Endothelial cell of hepatic sinusoid (primary cell): ENCODE data around the gene BEGAIN.

Experiments used
- in situ Hi-C: cut with HindIII; loops from 2 replicates; pipeline ENCODE4 v1.10.0; 2017; ENCODE audit warnings: low sequenced_read_pairs

Gene BEGAIN

GRCh38 chr14:100538351-100539002, 48.7 kb downstream of the BEGAIN start:
- in situ Hi-C loops: loop anchor here (5.0 kb wide), 2 partner anchors 44 to 114 kb away; no protein-coding TSS in a partner anchor

- in situ Hi-C loops: loop anchor here (5.0 kb wide), 2 partner anchors 45 to 115 kb away; no protein-coding TSS in a partner anchor
Observed at GRCh38 chr14:100537446-100538350, 49.5 kb downstream of the BEGAIN start.

- in situ Hi-C loops: loop anchor here (5.0 kb wide), 2 partner anchors 45 to 115 kb away; no protein-coding TSS in a partner anchor
Observed at GRCh38 chr14:100536721-100537445, 50.3 kb downstream of the BEGAIN start.

- in situ Hi-C loops: loop anchor here (5.0 kb wide), 2 partner anchors 46 to 116 kb away; no protein-coding TSS in a partner anchor
Observed at GRCh38 chr14:100536121-100536510, 51.1 kb downstream of the BEGAIN start.

GRCh38 chr14:100535287-100536120, 51.7 kb downstream of the BEGAIN start:
- in situ Hi-C loops: loop anchor here (5.0 kb wide), 2 partner anchors 47 to 117 kb away; no protein-coding TSS in a partner anchor

- in situ Hi-C loops: loop anchor here (5.0 kb wide), 2 partner anchors 48 to 118 kb away; no protein-coding TSS in a partner anchor
Observed at GRCh38 chr14:100534528-100535286, 52.5 kb downstream of the BEGAIN start.

- in situ Hi-C loops: no loop called here
Observed at GRCh38 chr14:100533656-100534485, 53.3 kb downstream of the BEGAIN start.

- in situ Hi-C loops: no loop called here
Observed at GRCh38 chr14:100532906-100533655, 54.1 kb downstream of the BEGAIN start.

GRCh38 chr14:100532154-100532861, 54.9 kb downstream of the BEGAIN start:
- in situ Hi-C loops: no loop called here

GRCh38 chr14:100531152-100532121, 55.8 kb downstream of the BEGAIN start:
- in situ Hi-C loops: no loop called here

GRCh38 chr14:100530270-100531072, 56.7 kb downstream of the BEGAIN start:
- in situ Hi-C loops: no loop called here

- in situ Hi-C loops: no loop called here
Observed at GRCh38 chr14:100529561-100530031, 57.6 kb downstream of the BEGAIN start.

- in situ Hi-C loops: no loop called here
Observed at GRCh38 chr14:100528962-100529560, 58.2 kb downstream of the BEGAIN start.

DNA sequence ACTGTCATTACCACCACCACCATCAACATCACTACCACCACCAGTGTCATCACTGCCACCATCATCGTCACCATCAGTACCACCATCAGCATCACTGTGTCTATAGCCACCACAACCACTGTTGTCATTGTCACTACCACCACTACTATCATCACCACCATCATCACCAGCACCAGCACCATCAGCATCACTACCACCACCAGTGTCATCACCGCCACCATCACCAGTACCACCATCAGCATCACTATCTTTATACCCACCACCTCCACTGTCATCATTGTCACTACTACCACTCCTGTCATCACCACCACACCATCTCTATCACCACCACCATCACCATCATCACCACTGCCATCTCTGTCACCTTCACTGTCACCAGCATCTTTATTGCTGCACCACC, 60.6 kb downstream of the BEGAIN start:
- in situ Hi-C loops: no loop called here

DNA sequence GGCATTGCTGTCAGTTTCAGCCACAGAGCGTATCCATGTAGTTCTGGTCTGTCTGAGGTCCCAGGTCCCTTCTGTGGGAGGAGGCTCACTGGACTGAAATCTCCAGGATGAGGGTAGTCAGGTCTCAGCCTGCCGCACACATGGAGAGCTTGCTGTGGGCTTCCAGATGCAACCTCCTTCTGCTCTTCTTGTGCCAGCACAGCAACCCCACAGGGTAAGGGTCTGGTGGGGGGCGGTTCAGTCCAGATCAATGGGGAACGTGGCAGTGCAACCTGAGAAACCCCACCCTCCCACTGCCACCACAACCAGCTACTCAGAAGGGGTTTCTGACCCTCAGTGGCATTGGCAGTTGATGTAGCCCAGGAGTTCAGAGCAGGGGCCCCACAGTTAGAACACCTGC, 61.2 kb downstream of the BEGAIN start:
- in situ Hi-C loops: no loop called here
